Measurements from ENCODE around the gene PRCD.
"Not testable (repeated sequence)": the region's sequence is repeated elsewhere in the genome, so short reads cannot be mapped to it uniquely, and the experiment has no call there.

Gene PRCD

GRCh38 chr17:76561799-76562268 lies 22.0 kb downstream of the PRCD start:
- in situ Hi-C loops (cut with HindIII; ENCODE audit: low pct_ligation_motif_present, low pct_unique_long_range_greater_than_20kb, low sequenced_read_pairs), result no loop called here
- DNase-seq, result no peak

GRCh38 chr17:76562734-76563148 lies 22.9 kb downstream of the PRCD start:
- no peak for DNase-seq
- in situ Hi-C loops (cut with HindIII; ENCODE audit: low pct_ligation_motif_present, low pct_unique_long_range_greater_than_20kb, low sequenced_read_pairs), result no loop called here

- in situ Hi-C loops (cut with HindIII; ENCODE audit: low pct_ligation_motif_present, low pct_unique_long_range_greater_than_20kb, low sequenced_read_pairs); DNase-seq: not testable (repeated sequence)
These were observed 23.5 kb downstream of the PRCD start for GRCh38 chr17:76563359-76563758.

- DNase-seq; in situ Hi-C loops (cut with HindIII; ENCODE audit: low pct_ligation_motif_present, low pct_unique_long_range_greater_than_20kb, low sequenced_read_pairs): not testable (repeated sequence)
These were observed 25.3 kb downstream of the PRCD start for GRCh38 chr17:76564991-76565727.

- in situ Hi-C loops (cut with HindIII; ENCODE audit: low pct_ligation_motif_present, low pct_unique_long_range_greater_than_20kb, low sequenced_read_pairs), result no loop called here
- no peak for DNase-seq
These were observed 26.1 kb downstream of the PRCD start for GRCh38 chr17:76565728-76566612.

- no peak for DNase-seq
- in situ Hi-C loops (cut with HindIII; ENCODE audit: low pct_ligation_motif_present, low pct_unique_long_range_greater_than_20kb, low sequenced_read_pairs), result no loop called here
These were observed 26.7 kb downstream of the PRCD start for GRCh38 chr17:76566613-76566943.

GRCh38 chr17:76566988-76567431 lies 27.2 kb downstream of the PRCD start:
- DNase-seq, result no peak

GRCh38 chr17:76567634-76568432 lies 28.0 kb downstream of the PRCD start:
- no peak for DNase-seq
- in situ Hi-C loops (cut with HindIII; ENCODE audit: low pct_ligation_motif_present, low pct_unique_long_range_greater_than_20kb, low sequenced_read_pairs), result no loop called here

More at GRCh38 chr17:76566988-76567431, 27.2 kb downstream of the PRCD start:
- in situ Hi-C loops (cut with HindIII; ENCODE audit: low pct_ligation_motif_present, low pct_unique_long_range_greater_than_20kb, low sequenced_read_pairs), result no loop called here

GRCh38 chr17:76568811-76569221 lies 29.0 kb downstream of the PRCD start:
- in situ Hi-C loops (cut with HindIII; ENCODE audit: low pct_ligation_motif_present, low pct_unique_long_range_greater_than_20kb, low sequenced_read_pairs), result no loop called here
- DNase-seq, result no peak

GRCh38 chr17:76569607-76570279 lies 29.9 kb downstream of the PRCD start:
- no peak for DNase-seq
- in situ Hi-C loops (cut with HindIII; ENCODE audit: low pct_ligation_motif_present, low pct_unique_long_range_greater_than_20kb, low sequenced_read_pairs), result loop anchor here (10.0 kb wide), 1 partner anchor 75 kb away; the partner anchor contains the start of gene ST6GALNAC1

GRCh38 chr17:76570457-76570856 lies 30.6 kb downstream of the PRCD start:
- in situ Hi-C loops (cut with HindIII; ENCODE audit: low pct_ligation_motif_present, low pct_unique_long_range_greater_than_20kb, low sequenced_read_pairs), result loop anchor here (10.0 kb wide), 1 partner anchor 74 kb away; the partner anchor contains the start of gene ST6GALNAC1

GRCh38 chr17:76570877-76571471 lies 31.1 kb downstream of the PRCD start:
- in situ Hi-C loops (cut with HindIII; ENCODE audit: low pct_ligation_motif_present, low pct_unique_long_range_greater_than_20kb, low sequenced_read_pairs), result loop anchor here (10.0 kb wide), 1 partner anchor 74 kb away; the partner anchor contains the start of gene ST6GALNAC1
- DNase-seq, result no peak

More at GRCh38 chr17:76570457-76570856, 30.6 kb downstream of the PRCD start:
- DNase-seq, result no peak

- in situ Hi-C loops (cut with HindIII; ENCODE audit: low pct_ligation_motif_present, low pct_unique_long_range_greater_than_20kb, low sequenced_read_pairs), result loop anchor here (10.0 kb wide), 1 partner anchor 72 kb away; the partner anchor contains the start of gene ST6GALNAC1
- DNase-seq, result no peak
These were observed 32.5 kb downstream of the PRCD start for GRCh38 chr17:76572201-76572910.

GRCh38 chr17:76573096-76573495 lies 33.3 kb downstream of the PRCD start:
- DNase-seq, result no peak
- in situ Hi-C loops (cut with HindIII; ENCODE audit: low pct_ligation_motif_present, low pct_unique_long_range_greater_than_20kb, low sequenced_read_pairs), result loop anchor here (10.0 kb wide), 1 partner anchor 72 kb away; the partner anchor contains the start of gene ST6GALNAC1

GRCh38 chr17:76574166-76574565 lies 34.3 kb downstream of the PRCD start:
- in situ Hi-C loops (cut with HindIII; ENCODE audit: low pct_ligation_motif_present, low pct_unique_long_range_greater_than_20kb, low sequenced_read_pairs), result loop anchor here (10.0 kb wide), 1 partner anchor 71 kb away; the partner anchor contains the start of gene ST6GALNAC1
- no peak for DNase-seq

- in situ Hi-C loops (cut with HindIII; ENCODE audit: low pct_ligation_motif_present, low pct_unique_long_range_greater_than_20kb, low sequenced_read_pairs), result loop anchor here (10.0 kb wide), 1 partner anchor 69 kb away; the partner anchor contains the start of gene ST6GALNAC1
- no peak for DNase-seq
These were observed 35.7 kb downstream of the PRCD start for GRCh38 chr17:76575570-76575969.

GRCh38 chr17:76576189-76576588 lies 36.3 kb downstream of the PRCD start:
- in situ Hi-C loops (cut with HindIII; ENCODE audit: low pct_ligation_motif_present, low pct_unique_long_range_greater_than_20kb, low sequenced_read_pairs), result loop anchor here (10.0 kb wide), 1 partner anchor 69 kb away; the partner anchor contains the start of gene ST6GALNAC1
- no peak for DNase-seq

Data from ACHN (cell line).